Measurements from ENCODE around the gene USP54. TPM values are rescaled to one million over a fixed set of nuclear protein-coding genes. Genes with fewer than 3 reads are reported as not detected.

The USP54 gene, protein sequence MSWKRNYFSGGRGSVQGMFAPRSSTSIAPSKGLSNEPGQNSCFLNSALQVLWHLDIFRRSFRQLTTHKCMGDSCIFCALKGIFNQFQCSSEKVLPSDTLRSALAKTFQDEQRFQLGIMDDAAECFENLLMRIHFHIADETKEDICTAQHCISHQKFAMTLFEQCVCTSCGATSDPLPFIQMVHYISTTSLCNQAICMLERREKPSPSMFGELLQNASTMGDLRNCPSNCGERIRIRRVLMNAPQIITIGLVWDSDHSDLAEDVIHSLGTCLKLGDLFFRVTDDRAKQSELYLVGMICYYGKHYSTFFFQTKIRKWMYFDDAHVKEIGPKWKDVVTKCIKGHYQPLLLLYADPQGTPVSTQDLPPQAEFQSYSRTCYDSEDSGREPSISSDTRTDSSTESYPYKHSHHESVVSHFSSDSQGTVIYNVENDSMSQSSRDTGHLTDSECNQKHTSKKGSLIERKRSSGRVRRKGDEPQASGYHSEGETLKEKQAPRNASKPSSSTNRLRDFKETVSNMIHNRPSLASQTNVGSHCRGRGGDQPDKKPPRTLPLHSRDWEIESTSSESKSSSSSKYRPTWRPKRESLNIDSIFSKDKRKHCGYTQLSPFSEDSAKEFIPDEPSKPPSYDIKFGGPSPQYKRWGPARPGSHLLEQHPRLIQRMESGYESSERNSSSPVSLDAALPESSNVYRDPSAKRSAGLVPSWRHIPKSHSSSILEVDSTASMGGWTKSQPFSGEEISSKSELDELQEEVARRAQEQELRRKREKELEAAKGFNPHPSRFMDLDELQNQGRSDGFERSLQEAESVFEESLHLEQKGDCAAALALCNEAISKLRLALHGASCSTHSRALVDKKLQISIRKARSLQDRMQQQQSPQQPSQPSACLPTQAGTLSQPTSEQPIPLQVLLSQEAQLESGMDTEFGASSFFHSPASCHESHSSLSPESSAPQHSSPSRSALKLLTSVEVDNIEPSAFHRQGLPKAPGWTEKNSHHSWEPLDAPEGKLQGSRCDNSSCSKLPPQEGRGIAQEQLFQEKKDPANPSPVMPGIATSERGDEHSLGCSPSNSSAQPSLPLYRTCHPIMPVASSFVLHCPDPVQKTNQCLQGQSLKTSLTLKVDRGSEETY (N-terminal part only)
- 10 to 100 TPM; 10.6 to 73.7 (median 40.5) TPM for total RNA-seq

DNA sequence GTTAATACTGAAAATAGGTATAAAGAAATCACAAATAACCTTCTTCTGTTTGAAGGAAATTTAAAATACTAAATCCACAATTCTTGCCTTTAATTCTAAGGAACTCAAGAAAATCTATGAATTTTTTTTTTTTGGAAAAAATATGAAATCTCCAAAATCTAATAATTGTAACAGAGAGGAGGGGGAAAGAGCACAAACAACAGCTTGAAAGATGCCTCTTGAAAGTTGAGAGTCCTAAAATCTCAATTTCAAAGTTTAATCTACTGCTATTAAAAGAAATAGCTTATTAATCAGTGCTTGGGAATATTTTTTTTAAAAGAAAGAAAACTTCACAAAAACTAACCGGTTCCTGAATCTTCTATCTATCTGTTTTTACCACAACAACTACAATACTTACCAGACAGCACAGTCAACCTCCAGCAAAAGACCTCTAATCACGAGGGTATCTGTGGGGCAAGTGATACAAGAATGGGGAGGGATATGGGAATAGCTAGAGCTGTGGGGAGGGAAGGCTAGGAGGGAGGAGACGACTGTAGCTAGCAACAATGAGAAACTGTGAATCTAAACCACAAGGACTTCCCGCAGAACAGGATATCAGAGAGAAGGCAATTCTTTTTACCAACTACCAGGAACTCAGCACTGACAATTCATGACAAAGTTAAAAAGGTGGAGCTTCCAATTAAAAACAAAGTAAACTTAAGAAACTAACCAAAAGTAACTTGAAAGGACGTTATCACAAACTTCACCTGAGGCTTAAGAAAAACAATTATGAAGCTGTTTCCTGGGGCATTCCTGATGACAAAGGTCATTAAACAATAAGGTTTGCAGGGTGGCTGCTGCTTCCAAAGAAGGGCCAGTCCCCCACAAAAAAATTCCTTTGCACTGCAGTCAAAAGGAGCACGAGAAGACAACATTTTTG is at the start of gene USP54:
Gene USP54 (minus strand): TSS at position 462 of the 919 bp plus-strand sequence. CDS start 15,684 bp downstream, outside the sequence.
- no peaks in the 10 kb centered on the region for H3K36me3 ChIP-seq
- no peaks in the 10 kb centered on the region for H3K4me1 ChIP-seq
- intact Hi-C loops (cut with DNase I; ENCODE audit: low total_unique reads) = no loop called here
- H3K4me3 ChIP-seq = no peak within 1 kb of the TSS
- no peaks in the 10 kb centered on the region for H3K9me3 ChIP-seq
- TF ChIP-seq POLR2A (IDR thresholded peaks at IDR 0.05) = no peak
- TF ChIP-seq, protein P1, sequence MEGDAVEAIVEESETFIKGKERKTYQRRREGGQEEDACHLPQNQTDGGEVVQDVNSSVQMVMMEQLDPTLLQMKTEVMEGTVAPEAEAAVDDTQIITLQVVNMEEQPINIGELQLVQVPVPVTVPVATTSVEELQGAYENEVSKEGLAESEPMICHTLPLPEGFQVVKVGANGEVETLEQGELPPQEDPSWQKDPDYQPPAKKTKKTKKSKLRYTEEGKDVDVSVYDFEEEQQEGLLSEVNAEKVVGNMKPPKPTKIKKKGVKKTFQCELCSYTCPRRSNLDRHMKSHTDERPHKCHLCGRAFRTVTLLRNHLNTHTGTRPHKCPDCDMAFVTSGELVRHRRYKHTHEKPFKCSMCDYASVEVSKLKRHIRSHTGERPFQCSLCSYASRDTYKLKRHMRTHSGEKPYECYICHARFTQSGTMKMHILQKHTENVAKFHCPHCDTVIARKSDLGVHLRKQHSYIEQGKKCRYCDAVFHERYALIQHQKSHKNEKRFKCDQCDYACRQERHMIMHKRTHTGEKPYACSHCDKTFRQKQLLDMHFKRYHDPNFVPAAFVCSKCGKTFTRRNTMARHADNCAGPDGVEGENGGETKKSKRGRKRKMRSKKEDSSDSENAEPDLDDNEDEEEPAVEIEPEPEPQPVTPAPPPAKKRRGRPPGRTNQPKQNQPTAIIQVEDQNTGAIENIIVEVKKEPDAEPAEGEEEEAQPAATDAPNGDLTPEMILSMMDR (IDR thresholded peaks at IDR 0.05) = no peak
- peak within 1 kb of the TSS; percentile 76 to 77 for H3K27ac ChIP-seq
- no peaks in the 10 kb centered on the region for H3K27me3 ChIP-seq
- no peak for DNase-seq

DNA sequence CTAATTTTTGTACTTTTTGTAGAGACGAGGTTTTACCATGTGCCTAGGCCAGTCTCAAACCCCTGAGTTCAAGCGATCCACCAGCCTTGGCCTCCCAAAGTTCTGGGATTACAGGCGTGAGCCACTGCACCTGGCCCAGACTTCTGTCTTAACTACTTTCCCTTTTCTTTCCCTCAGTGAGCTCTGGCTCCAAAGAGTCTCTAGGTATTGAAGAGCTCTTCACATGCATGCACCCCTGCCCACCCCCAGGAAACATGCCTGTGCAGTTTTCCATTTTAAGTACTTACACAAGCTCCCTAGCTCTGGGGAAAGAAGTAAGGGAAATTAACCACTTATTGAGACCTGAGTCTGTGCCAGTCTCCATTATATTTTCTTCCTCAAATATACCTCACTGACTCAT is 48.1 kb upstream of the USP54 start:
- H3K27ac ChIP-seq = no peak overlapping the region
- no peaks in the 10 kb centered on the region for H3K36me3 ChIP-seq
- TF ChIP-seq POLR2A (IDR thresholded peaks at IDR 0.05) = no peak
- TF ChIP-seq, protein P1 (IDR thresholded peaks at IDR 0.05) = no peak
- H3K9me3 ChIP-seq = no peaks in the 10 kb centered on the region
- intact Hi-C loops (cut with DNase I; ENCODE audit: low total_unique reads) = no loop called here
- DNase-seq = no peak
- no peaks in the 10 kb centered on the region for H3K27me3 ChIP-seq
- no peak overlapping the region for H3K4me3 ChIP-seq
- no peaks in the 10 kb centered on the region for H3K4me1 ChIP-seq

DNA sequence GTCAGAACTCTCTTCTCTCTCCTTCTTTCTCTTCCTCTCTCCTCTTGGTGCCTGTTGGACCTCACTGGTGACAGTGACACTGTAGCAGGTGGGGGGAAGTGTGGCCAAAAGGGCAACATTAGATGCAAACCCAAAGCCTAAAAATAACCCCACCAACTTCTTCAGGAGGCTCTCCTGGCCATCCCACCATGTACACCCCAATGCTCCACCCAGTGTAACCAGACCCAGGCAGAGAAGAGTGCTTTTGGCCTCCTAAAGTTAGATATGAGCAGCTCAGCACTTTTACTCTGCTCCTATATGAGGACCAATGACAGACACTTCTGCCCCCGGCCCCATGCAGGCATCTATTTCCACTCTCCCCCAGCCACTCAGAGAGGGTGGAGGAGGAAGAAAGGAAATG is 44.6 kb upstream of the USP54 start:
- intact Hi-C loops (cut with DNase I; ENCODE audit: low total_unique reads) = no loop called here
- Histone ChIP-seq H3K36me3 (no peaks in the 10 kb centered on the region), H3K9me3 (no peaks in the 10 kb centered on the region), H3K27me3 (no peaks in the 10 kb centered on the region), H3K4me3 (no peak overlapping the region), H3K27ac (no peak overlapping the region), H3K4me1 (no peaks in the 10 kb centered on the region)
- TF ChIP-seq, protein P1 (IDR thresholded peaks at IDR 0.05) = no peak
- no peak for TF ChIP-seq POLR2A (IDR thresholded peaks at IDR 0.05)
- DNase-seq = no peak

DNA sequence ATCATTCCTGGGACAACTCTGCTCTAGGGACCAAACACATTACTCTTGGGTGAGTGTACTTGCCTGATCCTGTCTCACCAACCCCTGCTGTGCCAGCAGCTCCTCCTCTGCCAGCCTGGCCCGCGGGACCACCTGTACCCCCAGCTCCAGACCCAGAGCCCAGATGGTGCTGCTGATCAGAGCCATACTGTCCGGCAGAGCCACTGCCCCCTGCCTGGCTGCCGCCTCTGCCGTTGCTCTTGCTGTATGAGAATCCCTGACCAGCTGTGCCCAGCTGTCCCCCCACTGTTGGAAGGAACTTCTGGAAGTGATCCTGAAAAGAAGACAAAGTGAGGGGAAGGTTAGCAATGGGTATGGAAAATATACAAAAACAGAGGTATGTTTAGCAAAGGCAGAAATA is 43.3 kb upstream of the USP54 start:
- no peaks in the 10 kb centered on the region for H3K9me3 ChIP-seq
- intact Hi-C loops (cut with DNase I; ENCODE audit: low total_unique reads) = no loop called here
- no peak overlapping the region for H3K4me3 ChIP-seq
- TF ChIP-seq, protein P1 (IDR thresholded peaks at IDR 0.05) = no peak
- TF ChIP-seq POLR2A (IDR thresholded peaks at IDR 0.05) = no peak
- H3K27ac ChIP-seq = no peak overlapping the region
- DNase-seq = no peak
- no peaks in the 10 kb centered on the region for H3K27me3 ChIP-seq
- no peaks in the 10 kb centered on the region for H3K36me3 ChIP-seq
- no peaks in the 10 kb centered on the region for H3K4me1 ChIP-seq

Data from uterus (tissue), 4 donors.